ENCODE data around the gene PCOLCE2. TPM values are rescaled to one million over a fixed set of nuclear protein-coding genes. Genes with fewer than 3 reads are reported as not detected.

PCOLCE2 gene
- total RNA-seq, 1 donor from 2014 or later: 1.8 TPM

DNA sequence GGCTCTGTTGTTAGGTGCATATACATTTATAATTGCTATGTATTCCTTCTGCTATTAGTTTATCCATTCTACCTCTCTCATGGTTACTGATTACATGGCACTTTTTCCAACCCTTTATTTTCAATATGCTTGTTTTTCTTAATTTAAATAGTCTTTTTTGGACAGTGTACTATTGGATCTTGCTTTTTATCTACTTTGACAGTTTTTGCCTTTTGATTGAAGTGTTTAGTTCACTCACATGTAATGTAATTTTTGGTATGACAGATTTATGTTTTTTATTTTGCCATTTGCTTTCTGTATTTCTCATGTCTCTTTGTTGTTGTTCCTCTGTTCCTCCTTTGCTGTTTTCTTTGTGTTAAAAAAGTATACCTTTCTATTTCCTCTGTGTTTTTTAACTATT is 120.5 kb downstream of the PCOLCE2 start:
- no peaks in the 10 kb centered on the region for H3K9me3 Mint-ChIP-seq (ENCODE audit: unreplicated experiment)

More for the DNA sequence above, 120.5 kb downstream of the PCOLCE2 start:
- no peak for TF ChIP-seq CTCF (IDR thresholded peaks at IDR 0.05; ENCODE audit: unreplicated experiment)
- H3K4me1 Mint-ChIP-seq (ENCODE audit: unreplicated experiment): no peaks in the 10 kb centered on the region
- peaks cover 10% of the 10 kb centered on the region for H3K36me3 Mint-ChIP-seq (ENCODE audit: low read depth, unreplicated experiment)
- H3K27me3 Mint-ChIP-seq (ENCODE audit: unreplicated experiment): no peaks in the 10 kb centered on the region
- H3K27ac Mint-ChIP-seq (ENCODE audit: unreplicated experiment): no peak overlapping the region
- H3K4me3 Mint-ChIP-seq (ENCODE audit: unreplicated experiment): no peak overlapping the region
- DNase-seq (ENCODE audit: low spot score): no peak

Other genes with a start within 250 kb of the PCOLCE2 start
- gene TRPC1, start 165.0 kb downstream of the PCOLCE2 start, total RNA-seq (ENCODE audit: unreplicated experiment): 19.0 TPM
- gene PAQR9, start 74.6 kb upstream of the PCOLCE2 start, total RNA-seq (ENCODE audit: unreplicated experiment): not detected
- gene U2SURP, start 112.5 kb upstream of the PCOLCE2 start, total RNA-seq (ENCODE audit: unreplicated experiment): 86.1 TPM
- gene CHST2, start 230.7 kb upstream of the PCOLCE2 start, total RNA-seq (ENCODE audit: unreplicated experiment): 12.9 TPM

Data from endothelial cell (in vitro differentiated cells).